GM23248 (cell line): ENCODE measurements around the gene OR6B3.

Source experiments
- EZH2 ChIP-seq: fragments of 200-600 bp; sonication (generic); IDR thresholded peaks from 2 replicates; pipeline ENCODE4 v1.6.1; 2018; ENCODE audit warnings: antibody characterized with exemption, mild to moderate bottlenecking; ENCODE audit not compliant: insufficient read depth, poor library complexity, severe bottlenecking
- EZH2phosphoT487 ChIP-seq: fragments of 200-600 bp; sonication (generic); IDR thresholded peaks from 2 replicates; pipeline ENCODE4 v1.6.1; 2018; ENCODE audit warnings: antibody characterized with exemption, moderate library complexity, mild to moderate bottlenecking, low read depth; ENCODE audit not compliant: insufficient read depth

DNA sequence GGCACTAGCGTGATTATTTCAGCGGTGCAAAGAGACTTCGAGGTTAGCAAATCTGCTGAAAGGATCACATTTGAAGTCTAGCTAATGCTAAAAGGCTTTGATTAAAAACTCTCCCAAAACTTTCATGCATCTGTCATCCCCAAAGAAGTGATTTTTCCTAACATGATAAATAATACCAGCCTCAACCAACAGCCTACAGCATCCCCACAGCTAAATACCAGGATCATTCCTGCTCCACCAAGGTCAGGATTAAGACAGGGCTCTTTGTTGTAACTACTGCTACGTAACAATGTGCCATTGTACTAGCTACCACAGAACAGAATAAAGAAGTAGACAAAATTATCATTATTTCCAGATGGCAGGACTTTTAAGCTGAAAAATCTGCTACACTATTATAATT is 1.6 kb downstream of the OR6B3 start:
- TF ChIP-seq EZH2phosphoT487 (no peak), EZH2 (no peak)
